Activated CD8-positive, alpha-beta memory T cell treated with anti-CD3 and anti-CD28 coated beads for 24 hours (primary cell): ENCODE results near the gene ZNF185.

Experiments used
- DNase-seq: peaks from one replicate; pipeline ENCODE4 v3.0.0-alpha.2; 2020

Gene ZNF185

GRCh38 chrX:152918707-152919106 lies 20.8 kb downstream of the ZNF185 start:
- DNase-seq: no peak

- DNase-seq: no peak
Measured at GRCh38 chrX:152923599-152923998, 25.7 kb downstream of the ZNF185 start.

- DNase-seq: no peak
Measured at GRCh38 chrX:152925835-152926234, 28.0 kb downstream of the ZNF185 start.

- peak; percentile 72 for DNase-seq
Measured at GRCh38 chrX:152926279-152926678, 28.4 kb downstream of the ZNF185 start.

- DNase-seq: no peak
Measured at GRCh38 chrX:152926923-152927322, 29.1 kb downstream of the ZNF185 start.

GRCh38 chrX:152927858-152928760 lies 30.2 kb downstream of the ZNF185 start:
- no peak for DNase-seq

DNA sequence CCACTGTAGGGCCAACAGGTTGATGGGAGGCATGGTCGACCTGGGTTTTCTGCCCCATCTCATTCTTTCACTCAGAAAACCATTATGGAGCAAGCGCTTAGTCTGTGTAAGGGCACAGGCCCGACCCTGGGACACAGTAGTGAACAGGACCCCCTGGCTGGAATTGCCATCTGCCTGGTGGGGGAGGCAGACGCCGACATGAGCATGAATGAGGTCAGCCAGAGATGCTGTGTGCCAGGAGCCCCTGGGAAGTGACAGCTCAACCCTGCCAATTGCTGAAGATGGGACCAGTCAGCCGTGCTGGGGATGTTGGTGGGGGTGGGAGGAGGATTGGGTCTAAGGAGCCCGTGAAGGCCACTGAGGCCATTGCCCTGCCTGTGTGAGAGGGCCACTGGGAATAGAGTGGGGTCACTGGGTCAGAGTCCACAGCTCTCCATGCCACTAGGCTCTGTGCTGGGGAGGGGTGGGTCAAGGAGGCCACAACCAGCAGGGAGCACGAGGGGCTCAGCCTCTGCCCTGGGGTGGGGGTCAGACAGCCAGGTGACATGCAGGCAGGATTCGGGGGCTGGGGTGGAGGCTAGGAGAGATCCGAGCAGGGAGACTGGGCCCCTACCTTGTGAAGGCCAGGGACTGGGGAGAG lies 31.0 kb downstream of the ZNF185 start:
- no peak for DNase-seq

GRCh38 chrX:152929898-152930297 lies 32.0 kb downstream of the ZNF185 start:
- DNase-seq: no peak

DNA sequence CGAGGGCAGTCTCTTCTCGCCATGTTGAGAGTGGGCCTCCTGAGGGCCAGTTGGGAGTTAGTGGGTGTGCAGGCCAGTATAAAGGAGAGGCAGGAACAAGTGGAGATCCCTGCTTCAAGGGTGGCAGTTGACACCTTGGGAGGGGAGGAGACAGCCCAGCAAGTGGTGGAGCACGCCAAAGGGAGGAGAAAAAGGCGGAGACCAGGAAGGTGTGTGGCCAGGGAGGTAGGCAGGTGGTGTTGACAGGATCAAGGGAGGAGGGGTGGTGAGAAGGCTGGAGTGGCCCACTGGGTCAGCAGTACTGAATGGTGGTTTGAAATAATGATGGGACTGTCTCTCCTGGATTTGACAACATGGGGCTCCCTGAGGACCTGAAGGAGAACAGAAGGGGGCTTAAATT lies 32.6 kb downstream of the ZNF185 start:
- DNase-seq: no peak

- DNase-seq: no peak
Measured at GRCh38 chrX:152932144-152932543, 34.3 kb downstream of the ZNF185 start.

- DNase-seq: no peak
Measured at GRCh38 chrX:152932598-152933175, 34.8 kb downstream of the ZNF185 start.

- DNase-seq: no peak
Measured at GRCh38 chrX:152936306-152936705, 38.4 kb downstream of the ZNF185 start.

DNA sequence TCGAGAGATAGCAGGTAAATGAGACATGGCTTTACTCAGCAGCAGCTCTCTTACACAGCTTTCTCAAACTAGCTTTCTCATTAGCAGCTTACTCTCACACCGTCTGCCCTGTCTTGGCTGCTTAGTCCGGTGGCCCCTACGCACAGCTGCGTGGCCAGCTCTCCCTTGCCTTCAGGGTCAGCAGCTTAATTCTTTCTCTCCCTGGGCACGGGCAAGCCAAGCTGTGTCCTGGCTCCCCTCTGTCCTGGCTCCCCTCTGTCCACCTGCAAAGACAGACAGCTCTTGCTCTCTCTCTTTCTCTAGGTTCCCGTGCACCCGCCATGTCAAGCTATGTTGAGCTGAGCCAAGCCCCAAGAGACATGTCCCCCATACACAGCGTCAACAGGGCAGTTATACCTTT lies 39.4 kb downstream of the ZNF185 start:
- no peak for DNase-seq

DNA sequence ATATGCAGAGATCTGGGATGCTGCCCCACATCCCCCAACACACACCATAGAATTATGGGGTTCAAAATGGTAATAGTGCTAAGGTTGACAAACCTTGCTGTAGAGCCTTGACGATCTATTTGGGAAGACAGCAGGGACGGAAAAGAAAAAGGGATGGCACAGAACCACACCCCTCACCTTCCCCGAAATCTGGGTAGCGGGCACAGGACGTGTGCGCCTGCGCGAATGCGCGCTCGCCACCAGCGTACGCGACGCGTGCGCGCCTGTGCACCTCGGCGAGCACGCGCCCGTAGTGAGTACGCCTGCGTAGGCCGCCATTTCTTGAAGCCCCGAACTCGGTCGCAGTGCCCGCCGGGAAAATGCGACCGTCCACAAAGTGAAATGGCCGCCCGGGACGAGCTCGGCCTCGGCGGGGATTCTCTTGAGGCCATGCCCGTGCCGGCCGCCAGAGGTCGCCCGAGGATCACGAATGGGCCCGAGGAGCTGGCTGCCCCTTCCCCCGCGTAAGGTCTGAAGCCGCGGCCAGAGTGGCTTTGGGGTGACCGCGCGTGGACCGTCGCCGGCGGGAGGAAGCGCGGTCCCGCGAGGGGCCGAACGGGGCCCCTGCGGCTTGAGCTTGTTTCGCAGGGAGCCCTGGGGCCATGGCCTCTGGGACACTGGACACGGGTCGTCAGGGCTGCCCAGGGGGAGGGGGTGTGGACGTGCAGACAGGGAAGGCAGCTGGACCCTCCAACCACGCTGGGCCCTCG lies 43.6 kb downstream of the ZNF185 start:
- peak; percentile 95 for DNase-seq

- no peak for DNase-seq
Measured at GRCh38 chrX:152942077-152942442, 44.2 kb downstream of the ZNF185 start.

GRCh38 chrX:152943826-152944225 lies 46.0 kb downstream of the ZNF185 start:
- DNase-seq: no peak

DNA sequence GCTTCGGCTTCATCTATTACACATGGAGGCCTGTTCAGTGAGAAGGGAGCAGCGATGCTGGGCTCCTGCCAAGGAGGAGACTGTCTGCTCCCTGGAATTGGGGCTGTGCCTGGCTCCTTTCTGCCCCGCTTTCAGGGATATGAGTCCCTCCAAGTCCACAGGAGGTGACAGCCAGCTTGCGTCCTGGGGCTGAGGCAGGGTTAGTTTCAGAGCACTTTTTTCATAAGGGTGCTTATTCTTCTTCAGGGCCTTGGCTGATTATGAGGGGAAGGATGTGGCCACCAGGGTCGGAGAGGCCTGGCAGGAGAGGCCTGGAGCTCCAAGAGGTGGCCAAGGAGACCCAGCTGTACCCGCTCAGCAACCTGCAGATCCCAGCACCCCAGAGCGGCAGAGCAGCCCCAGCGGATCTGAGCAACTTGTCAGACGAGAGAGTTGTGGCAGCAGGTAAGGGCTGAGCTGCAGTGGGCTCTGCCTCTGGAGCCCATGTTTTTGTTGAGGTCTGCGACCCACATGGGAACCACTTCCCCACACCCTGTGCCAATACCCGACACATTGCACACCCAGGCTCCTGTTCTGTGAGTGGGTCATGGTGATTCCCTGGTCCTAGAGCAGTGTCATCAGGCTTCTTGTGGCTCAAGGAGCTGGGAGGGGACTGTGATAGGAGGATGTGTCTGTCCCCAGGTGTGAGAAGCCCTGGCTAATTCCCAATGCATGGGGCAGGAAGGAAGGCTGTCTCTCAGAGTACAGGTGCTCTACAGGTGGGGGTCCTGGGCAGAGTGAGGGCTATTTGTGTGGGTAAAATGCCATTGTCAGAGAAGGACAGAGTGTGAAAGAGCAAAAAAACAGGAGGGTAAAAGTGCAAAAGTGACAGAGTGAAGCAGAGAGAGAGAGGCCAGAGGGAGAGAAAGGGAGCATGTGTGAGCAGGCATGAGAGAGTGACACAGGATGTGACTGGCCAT lies 47.4 kb downstream of the ZNF185 start:
- no peak for DNase-seq

- DNase-seq: no peak
Measured at GRCh38 chrX:152946681-152947080, 48.8 kb downstream of the ZNF185 start.
